ENCODE data around the gene GPR176. TPM values are rescaled to one million over a fixed set of nuclear protein-coding genes. Genes with fewer than 3 reads are reported as not detected.
A peak's percentile ranks its signal among the peaks of the same experiment; 100 is the strongest.
"Not testable (repeated sequence)": the region's sequence is repeated elsewhere in the genome, so short reads cannot be mapped to it uniquely, and the experiment has no call there.

Gene GPR176
- polyA plus RNA-seq, 1 of the 3 experiments (the other 2 are of a cell fraction), result 21.9 TPM

DNA sequence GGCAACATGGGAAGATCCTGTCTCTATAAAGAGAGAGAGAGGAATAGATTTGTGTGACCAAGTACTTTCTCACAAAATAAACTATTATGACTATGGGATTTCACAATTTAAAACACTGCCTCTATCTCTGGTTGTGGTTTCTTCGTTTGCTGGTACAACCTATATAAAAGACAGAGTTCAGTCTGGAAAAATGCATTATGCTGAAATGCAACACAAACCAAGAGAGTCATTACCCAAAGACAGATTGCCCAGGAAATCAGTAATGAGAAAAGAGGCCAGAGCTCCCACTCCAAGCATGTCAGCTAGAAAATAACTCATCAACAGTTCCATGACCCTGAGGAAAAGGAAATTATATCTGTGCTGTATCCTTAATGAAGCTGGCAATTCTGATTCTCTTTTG lies 23.2 kb downstream of the GPR176 start:
- DNase-seq, result no peak
- H3K27ac ChIP-seq (ENCODE audit: low read depth in 2 of 2, low read length in 1 of 2), result peak overlapping the region; percentile 4 to 33; a peak in 2 of 4 replicates
- peaks cover 81% of the 10 kb centered on the region for H3K79me2 ChIP-seq (ENCODE audit: insufficient read depth)
- peaks cover 18% of the 10 kb centered on the region for H3F3A ChIP-seq (replicated peaks; ENCODE audit: insufficient read depth)
- H3K9me2 ChIP-seq, result no peaks in the 10 kb centered on the region
- no peak overlapping the region for H3K4me3 ChIP-seq (ENCODE audit: low read depth in 2 of 2, low read length in 1 of 2)
- H3K9me3 ChIP-seq, result no peaks in the 10 kb centered on the region
- peaks cover 46% of the 10 kb centered on the region for H4K20me1 ChIP-seq (ENCODE audit: insufficient read depth)
- WGBS (ENCODE audit: low lambda C conversion rate), result 61% methylated on average over 1 of the region's 1 CpG
- H3K4me2 ChIP-seq, result no peak overlapping the region
- ChIA-PET POLR2A (no interaction called here), CTCF (interaction anchor here (1.3 to 2.0 kb wide), 2 partner anchors 9 to 140 kb away, joined by 6 to 8 read pairs; no protein-coding TSS in a partner anchor)
- no peaks in the 10 kb centered on the region for H3K36me3 ChIP-seq (replicated peaks in 1 of 2; ENCODE audit: control insufficient read depth in 1 of 2, insufficient read depth in 2 of 2, low read length in 1 of 2)
- H3K27me3 ChIP-seq (ENCODE audit: insufficient read depth), result no peaks in the 10 kb centered on the region
- H3K4me1 ChIP-seq (ENCODE audit: control insufficient read depth in 1 of 2, insufficient read depth in 2 of 2, low read depth in 1 of 2, low read length in 1 of 2), result peaks cover 5 to 26% of the 10 kb centered on the region in 2 experiments; a peak in 3 of 4 replicates
- TF ChIP-seq YY1 (IDR thresholded peaks at IDR 0.05; ENCODE audit: low read depth) (no peak), RXRA (IDR thresholded peaks at IDR 0.05; ENCODE audit: borderline replicate concordance, low read depth) (no peak), TCF12 (IDR thresholded peaks at IDR 0.05) (no peak), POLR2AphosphoS5 (IDR thresholded peaks at IDR 0.05; ENCODE audit: low read depth, low read length) (no peak), TAF1 (IDR thresholded peaks at IDR 0.05; ENCODE audit: borderline replicate concordance, low read depth, low read length) (no peak), JUND (IDR thresholded peaks at IDR 0.05) (no peak), EZH2phosphoT487 (IDR thresholded peaks at IDR 0.05; ENCODE audit: borderline replicate concordance, low read depth) (no peak)
- TF ChIP-seq, protein P1, sequence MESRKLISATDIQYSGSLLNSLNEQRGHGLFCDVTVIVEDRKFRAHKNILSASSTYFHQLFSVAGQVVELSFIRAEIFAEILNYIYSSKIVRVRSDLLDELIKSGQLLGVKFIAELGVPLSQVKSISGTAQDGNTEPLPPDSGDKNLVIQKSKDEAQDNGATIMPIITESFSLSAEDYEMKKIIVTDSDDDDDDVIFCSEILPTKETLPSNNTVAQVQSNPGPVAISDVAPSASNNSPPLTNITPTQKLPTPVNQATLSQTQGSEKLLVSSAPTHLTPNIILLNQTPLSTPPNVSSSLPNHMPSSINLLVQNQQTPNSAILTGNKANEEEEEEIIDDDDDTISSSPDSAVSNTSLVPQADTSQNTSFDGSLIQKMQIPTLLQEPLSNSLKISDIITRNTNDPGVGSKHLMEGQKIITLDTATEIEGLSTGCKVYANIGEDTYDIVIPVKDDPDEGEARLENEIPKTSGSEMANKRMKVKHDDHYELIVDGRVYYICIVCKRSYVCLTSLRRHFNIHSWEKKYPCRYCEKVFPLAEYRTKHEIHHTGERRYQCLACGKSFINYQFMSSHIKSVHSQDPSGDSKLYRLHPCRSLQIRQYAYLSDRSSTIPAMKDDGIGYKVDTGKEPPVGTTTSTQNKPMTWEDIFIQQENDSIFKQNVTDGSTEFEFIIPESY (IDR thresholded peaks at IDR 0.05; ENCODE audit: borderline replicate concordance, low read depth), result no peak
- TF ChIP-seq, protein P2, sequence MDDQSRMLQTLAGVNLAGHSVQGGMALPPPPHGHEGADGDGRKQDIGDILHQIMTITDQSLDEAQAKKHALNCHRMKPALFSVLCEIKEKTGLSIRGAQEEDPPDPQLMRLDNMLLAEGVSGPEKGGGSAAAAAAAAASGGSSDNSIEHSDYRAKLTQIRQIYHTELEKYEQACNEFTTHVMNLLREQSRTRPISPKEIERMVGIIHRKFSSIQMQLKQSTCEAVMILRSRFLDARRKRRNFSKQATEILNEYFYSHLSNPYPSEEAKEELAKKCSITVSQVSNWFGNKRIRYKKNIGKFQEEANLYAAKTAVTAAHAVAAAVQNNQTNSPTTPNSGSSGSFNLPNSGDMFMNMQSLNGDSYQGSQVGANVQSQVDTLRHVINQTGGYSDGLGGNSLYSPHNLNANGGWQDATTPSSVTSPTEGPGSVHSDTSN (IDR thresholded peaks at IDR 0.05), result no peak
- TF ChIP-seq, protein P3, sequence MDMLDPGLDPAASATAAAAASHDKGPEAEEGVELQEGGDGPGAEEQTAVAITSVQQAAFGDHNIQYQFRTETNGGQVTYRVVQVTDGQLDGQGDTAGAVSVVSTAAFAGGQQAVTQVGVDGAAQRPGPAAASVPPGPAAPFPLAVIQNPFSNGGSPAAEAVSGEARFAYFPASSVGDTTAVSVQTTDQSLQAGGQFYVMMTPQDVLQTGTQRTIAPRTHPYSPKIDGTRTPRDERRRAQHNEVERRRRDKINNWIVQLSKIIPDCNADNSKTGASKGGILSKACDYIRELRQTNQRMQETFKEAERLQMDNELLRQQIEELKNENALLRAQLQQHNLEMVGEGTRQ (IDR thresholded peaks at IDR 0.05; ENCODE audit: borderline replicate concordance, low read depth, low read length), result no peak
- no peak overlapping the region for H2AFZ ChIP-seq (ENCODE audit: low read depth)
- H3K9ac ChIP-seq, result no peak overlapping the region

DNA sequence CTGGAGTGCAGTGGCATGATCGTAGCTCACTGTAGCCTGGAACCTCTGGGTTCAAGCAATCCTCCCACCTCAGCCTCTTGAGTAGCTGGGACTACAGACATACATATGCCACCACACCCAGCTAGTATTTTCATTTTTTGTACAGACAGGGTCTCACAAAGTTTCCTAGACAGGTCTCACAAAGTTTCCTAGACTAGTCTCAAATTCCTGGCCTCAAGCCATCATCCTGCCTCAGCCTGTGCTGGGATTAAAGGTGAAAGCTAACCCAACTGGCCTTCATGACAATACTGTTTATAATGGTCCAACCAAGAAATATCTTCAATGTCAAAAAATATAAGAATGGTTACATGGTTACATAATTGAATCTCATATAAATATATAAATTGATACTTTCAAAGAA lies 24.0 kb downstream of the GPR176 start:
- H3K27ac ChIP-seq (ENCODE audit: low read depth in 2 of 2, low read length in 1 of 2), result no peak overlapping the region
- 95% methylated on average over 1 of the region's 1 CpG for WGBS (ENCODE audit: low lambda C conversion rate)
- no peak for DNase-seq
- H3K27me3 ChIP-seq (ENCODE audit: insufficient read depth), result no peaks in the 10 kb centered on the region
- no peak overlapping the region for H2AFZ ChIP-seq (ENCODE audit: low read depth)
- peaks cover 50% of the 10 kb centered on the region for H4K20me1 ChIP-seq (ENCODE audit: insufficient read depth)
- ChIA-PET CTCF (interaction anchor here (2.0 kb wide), 1 partner anchor 139 kb away, joined by 6 read pairs; no protein-coding TSS in a partner anchor), POLR2A (no interaction called here)
- H3K4me3 ChIP-seq (ENCODE audit: low read depth in 2 of 2, low read length in 1 of 2), result no peak overlapping the region
- no peak overlapping the region for H3K9ac ChIP-seq
- H3K9me3 ChIP-seq, result no peaks in the 10 kb centered on the region
- no peaks in the 10 kb centered on the region for H3K36me3 ChIP-seq (replicated peaks in 1 of 2; ENCODE audit: control insufficient read depth in 1 of 2, insufficient read depth in 2 of 2, low read length in 1 of 2)
- H3K9me2 ChIP-seq, result no peaks in the 10 kb centered on the region
- H3F3A ChIP-seq (replicated peaks; ENCODE audit: insufficient read depth), result peaks cover 18% of the 10 kb centered on the region
- no peak overlapping the region for H3K4me2 ChIP-seq
- peaks cover 81% of the 10 kb centered on the region for H3K79me2 ChIP-seq (ENCODE audit: insufficient read depth)
- TF ChIP-seq TCF12 (IDR thresholded peaks at IDR 0.05) (no peak), FOSL2 (IDR thresholded peaks at IDR 0.05; ENCODE audit: borderline replicate concordance, low read depth) (no peak)
- H3K4me1 ChIP-seq (ENCODE audit: control insufficient read depth in 1 of 2, insufficient read depth in 2 of 2, low read depth in 1 of 2, low read length in 1 of 2), result peaks cover 6 to 26% of the 10 kb centered on the region in 2 experiments; a peak in 3 of 4 replicates

DNA sequence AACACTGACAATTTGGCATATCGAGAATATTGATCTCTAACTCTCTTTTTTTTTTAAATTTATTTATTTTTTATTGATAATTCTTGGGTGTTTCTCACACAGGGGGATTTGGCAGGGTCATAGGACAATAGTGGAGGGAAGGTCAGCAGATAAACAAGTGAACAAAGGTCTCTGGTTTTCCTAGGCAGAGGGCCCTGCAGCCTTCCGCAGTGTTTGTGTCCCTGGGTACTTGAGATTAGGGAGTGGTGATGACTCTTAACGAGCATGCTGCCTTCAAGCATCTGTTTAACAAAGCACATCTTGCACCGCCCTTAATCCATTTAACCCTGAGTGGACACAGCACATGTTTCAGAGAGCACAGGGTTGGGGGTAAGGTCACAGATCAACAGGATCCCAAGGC lies 27.0 kb downstream of the GPR176 start:
- DNase-seq; H3K9ac ChIP-seq; H3K4me2 ChIP-seq; H3K36me3 ChIP-seq (replicated peaks in 1 of 2; ENCODE audit: control insufficient read depth in 1 of 2, insufficient read depth in 2 of 2, low read length in 1 of 2); H2AFZ ChIP-seq (ENCODE audit: low read depth); H3K27ac ChIP-seq (ENCODE audit: low read depth in 2 of 2, low read length in 1 of 2); H3K4me3 ChIP-seq (ENCODE audit: low read depth in 2 of 2, low read length in 1 of 2); H3K27me3 ChIP-seq (ENCODE audit: insufficient read depth); H3K9me2 ChIP-seq; H3K9me3 ChIP-seq; POLR2A ChIA-PET: not testable (repeated sequence)
- Histone ChIP-seq H3K79me2 (ENCODE audit: insufficient read depth) (peaks cover 80% of the 10 kb centered on the region), H3K4me1 (ENCODE audit: control insufficient read depth in 1 of 2, insufficient read depth in 2 of 2, low read depth in 1 of 2, low read length in 1 of 2) (peaks cover 6 to 16% of the 10 kb centered on the region in 2 experiments; a peak in 3 of 4 replicates), H4K20me1 (ENCODE audit: insufficient read depth) (peaks cover 32% of the 10 kb centered on the region), H3F3A (replicated peaks; ENCODE audit: insufficient read depth) (peaks cover 20% of the 10 kb centered on the region)
- CTCF ChIA-PET, result interaction anchor here (1.6 kb wide), 1 partner anchor 19 kb away, joined by 6 read pairs; no protein-coding TSS in a partner anchor
- 96% methylated on average over 2 of the region's 4 CpGs for whole genome bisulfite sequencing (ENCODE audit: low lambda C conversion rate)

Measured in SK-N-SH (cell line).